ENCODE results near the gene MED25.

Gene MED25

DNA sequence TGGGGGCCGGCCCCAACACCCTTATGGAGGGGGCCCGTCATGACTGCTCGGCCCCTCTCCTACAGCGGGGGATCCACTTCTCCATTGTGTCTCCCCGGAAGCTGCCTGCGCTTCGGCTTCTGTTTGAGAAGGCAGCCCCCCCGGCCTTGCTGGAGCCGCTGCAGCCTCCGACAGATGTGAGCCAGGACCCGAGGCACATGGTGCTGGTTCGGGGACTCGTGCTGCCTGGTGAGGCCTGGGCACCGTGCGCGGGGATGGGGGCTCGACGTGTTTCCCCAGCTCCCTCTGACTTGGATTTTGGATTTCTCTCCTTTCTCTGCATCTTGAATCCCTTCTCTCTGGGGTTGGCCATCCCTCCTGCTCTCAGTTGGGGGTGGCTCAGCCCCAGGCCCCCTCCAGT, 11.6 kb downstream of the MED25 start:
- no peak for DNase-seq
- Histone ChIP-seq H3K36me3 (replicated peaks) (peaks cover 37% of the 10 kb centered on the region), H3K27me3 (replicated peaks) (no peaks in the 10 kb centered on the region), H3K27ac (no peak overlapping the region), H3K4me3 (ENCODE audit: low read depth, low read length) (no peak overlapping the region)
- in situ Hi-C loops (cut with HindIII; ENCODE audit: low pct_ligation_motif_present, low sequenced_read_pairs): no loop called here
- TF ChIP-seq, protein P1, sequence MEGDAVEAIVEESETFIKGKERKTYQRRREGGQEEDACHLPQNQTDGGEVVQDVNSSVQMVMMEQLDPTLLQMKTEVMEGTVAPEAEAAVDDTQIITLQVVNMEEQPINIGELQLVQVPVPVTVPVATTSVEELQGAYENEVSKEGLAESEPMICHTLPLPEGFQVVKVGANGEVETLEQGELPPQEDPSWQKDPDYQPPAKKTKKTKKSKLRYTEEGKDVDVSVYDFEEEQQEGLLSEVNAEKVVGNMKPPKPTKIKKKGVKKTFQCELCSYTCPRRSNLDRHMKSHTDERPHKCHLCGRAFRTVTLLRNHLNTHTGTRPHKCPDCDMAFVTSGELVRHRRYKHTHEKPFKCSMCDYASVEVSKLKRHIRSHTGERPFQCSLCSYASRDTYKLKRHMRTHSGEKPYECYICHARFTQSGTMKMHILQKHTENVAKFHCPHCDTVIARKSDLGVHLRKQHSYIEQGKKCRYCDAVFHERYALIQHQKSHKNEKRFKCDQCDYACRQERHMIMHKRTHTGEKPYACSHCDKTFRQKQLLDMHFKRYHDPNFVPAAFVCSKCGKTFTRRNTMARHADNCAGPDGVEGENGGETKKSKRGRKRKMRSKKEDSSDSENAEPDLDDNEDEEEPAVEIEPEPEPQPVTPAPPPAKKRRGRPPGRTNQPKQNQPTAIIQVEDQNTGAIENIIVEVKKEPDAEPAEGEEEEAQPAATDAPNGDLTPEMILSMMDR (IDR thresholded peaks at IDR 0.05; ENCODE audit: low read depth, low read length, missing control alignments): no peak

DNA sequence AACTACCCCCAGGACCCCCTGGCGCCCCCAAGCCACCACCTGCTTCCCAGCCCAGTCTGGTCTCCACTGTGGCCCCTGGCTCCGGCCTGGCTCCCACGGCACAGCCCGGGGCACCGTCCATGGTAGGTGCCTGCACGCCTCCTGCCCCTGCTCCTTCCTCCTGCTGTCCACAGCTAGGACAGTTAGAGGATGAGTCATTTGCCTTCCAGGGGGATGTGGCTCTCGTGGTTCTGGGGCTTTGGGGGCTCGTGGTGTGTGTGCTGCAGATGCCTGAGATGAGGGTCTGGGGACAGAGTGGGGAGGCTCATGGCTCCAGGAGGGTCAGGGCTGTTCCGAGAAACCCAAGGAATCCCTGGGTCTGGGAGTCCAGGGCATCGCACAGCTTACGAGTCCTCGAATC, 12.7 kb downstream of the MED25 start:
- Histone ChIP-seq H3K36me3 (replicated peaks) (peaks cover 47% of the 10 kb centered on the region), H3K27ac (no peak overlapping the region), H3K27me3 (replicated peaks) (no peaks in the 10 kb centered on the region), H3K4me3 (ENCODE audit: low read depth, low read length) (no peak overlapping the region)
- TF ChIP-seq, protein P1 (IDR thresholded peaks at IDR 0.05; ENCODE audit: low read depth, low read length, missing control alignments): no peak
- no peak for DNase-seq
- in situ Hi-C loops (cut with HindIII; ENCODE audit: low pct_ligation_motif_present, low sequenced_read_pairs): no loop called here

DNA sequence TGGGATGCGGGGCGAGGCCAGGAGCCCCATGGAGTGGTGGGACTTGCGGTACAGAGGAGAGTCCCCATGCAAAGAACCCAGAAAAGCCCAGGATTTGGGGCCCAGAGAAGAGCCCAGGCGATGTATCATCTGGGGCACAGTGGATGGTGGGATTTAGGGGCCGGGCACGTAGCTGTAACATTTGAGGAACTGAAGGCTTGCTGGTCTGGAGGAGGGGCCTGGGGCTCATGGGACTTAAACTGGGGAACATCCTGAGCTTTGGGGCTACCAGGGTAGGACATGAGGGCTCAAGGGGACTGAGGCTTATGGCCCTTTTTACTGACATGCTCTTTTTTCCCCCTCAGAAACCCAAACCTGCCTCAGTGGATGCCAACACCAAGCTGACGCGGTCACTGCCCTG, 13.5 kb downstream of the MED25 start:
- H3K27me3 ChIP-seq (replicated peaks): no peaks in the 10 kb centered on the region
- H3K4me3 ChIP-seq (ENCODE audit: low read depth, low read length): no peak overlapping the region
- in situ Hi-C loops (cut with HindIII; ENCODE audit: low pct_ligation_motif_present, low sequenced_read_pairs): no loop called here
- H3K36me3 ChIP-seq (replicated peaks): peaks cover 52% of the 10 kb centered on the region
- TF ChIP-seq, protein P1 (IDR thresholded peaks at IDR 0.05; ENCODE audit: low read depth, low read length, missing control alignments): no peak
- DNase-seq: no peak
- H3K27ac ChIP-seq: no peak overlapping the region

DNA sequence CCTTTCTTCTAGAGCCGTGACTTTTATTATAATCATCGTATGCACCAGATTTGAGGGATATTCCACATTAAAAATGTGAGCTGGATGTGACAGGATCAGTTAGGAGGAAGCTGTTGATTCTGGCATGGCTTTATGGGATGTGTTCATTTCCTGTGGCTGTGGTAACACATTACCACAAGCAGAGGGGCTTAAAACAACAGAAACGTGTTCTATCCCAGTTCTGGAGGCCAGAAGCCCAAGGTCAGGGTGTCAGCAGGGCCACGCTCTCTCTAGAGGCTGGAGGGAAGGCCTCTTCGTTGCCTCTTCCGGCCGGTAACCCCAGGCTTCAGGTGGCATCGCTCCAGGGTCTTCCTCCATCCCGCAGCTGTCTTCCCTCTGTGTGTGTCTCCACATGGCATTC, 14.5 kb downstream of the MED25 start:
- H3K27ac ChIP-seq: no peak overlapping the region
- in situ Hi-C loops (cut with HindIII; ENCODE audit: low pct_ligation_motif_present, low sequenced_read_pairs): no loop called here
- no peak overlapping the region for H3K4me3 ChIP-seq (ENCODE audit: low read depth, low read length)
- no peaks in the 10 kb centered on the region for H3K27me3 ChIP-seq (replicated peaks)
- peaks cover 56% of the 10 kb centered on the region for H3K36me3 ChIP-seq (replicated peaks)
- TF ChIP-seq, protein P1 (IDR thresholded peaks at IDR 0.05; ENCODE audit: low read depth, low read length, missing control alignments): no peak
- DNase-seq: no peak

DNA sequence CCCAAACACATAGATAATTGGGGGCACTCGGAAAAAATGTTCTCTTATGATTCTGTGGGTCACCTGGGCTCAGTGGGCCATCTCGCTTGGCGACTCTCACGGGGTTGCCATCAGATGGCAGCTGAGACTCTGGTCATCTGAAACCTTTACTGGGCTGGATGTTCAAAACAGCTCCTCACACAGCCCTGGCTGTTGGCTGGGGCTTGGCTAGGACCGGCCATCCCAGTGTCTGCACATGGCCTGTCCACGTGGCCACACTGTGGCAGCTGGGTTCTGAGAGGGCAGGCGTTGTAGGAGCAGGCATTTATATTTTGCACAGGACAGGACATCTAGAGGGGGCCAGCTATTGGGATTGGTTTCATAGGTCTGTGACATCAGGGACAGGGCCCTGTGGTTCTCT, 15.5 kb downstream of the MED25 start:
- Histone ChIP-seq H3K36me3 (replicated peaks) (peaks cover 64% of the 10 kb centered on the region), H3K27ac (no peak overlapping the region), H3K27me3 (replicated peaks) (no peaks in the 10 kb centered on the region), H3K4me3 (ENCODE audit: low read depth, low read length) (no peak overlapping the region)
- TF ChIP-seq, protein P1 (IDR thresholded peaks at IDR 0.05; ENCODE audit: low read depth, low read length, missing control alignments): no peak
- DNase-seq: no peak
- in situ Hi-C loops (cut with HindIII; ENCODE audit: low pct_ligation_motif_present, low sequenced_read_pairs): no loop called here

DNA sequence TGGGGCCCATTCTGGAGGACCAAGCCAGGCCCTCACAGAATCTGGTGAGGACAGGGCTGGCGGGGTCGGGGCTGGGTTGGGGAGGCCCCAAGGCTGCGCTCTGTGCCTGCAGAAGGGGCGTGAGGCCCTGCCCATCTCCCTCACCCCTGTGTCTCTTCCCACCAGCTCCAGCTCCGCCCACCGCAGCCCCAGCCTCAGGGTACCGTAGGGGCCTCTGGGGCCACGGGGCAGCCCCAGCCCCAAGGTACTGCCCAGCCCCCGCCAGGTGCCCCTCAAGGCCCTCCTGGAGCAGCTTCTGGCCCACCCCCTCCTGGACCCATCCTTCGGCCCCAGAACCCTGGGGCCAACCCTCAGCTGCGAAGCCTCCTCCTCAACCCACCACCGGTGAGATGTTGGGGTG, 17.5 kb downstream of the MED25 start:
- Histone ChIP-seq H3K36me3 (replicated peaks) (peaks cover 68% of the 10 kb centered on the region), H3K27ac (no peak overlapping the region), H3K4me3 (ENCODE audit: low read depth, low read length) (no peak overlapping the region), H3K27me3 (replicated peaks) (no peaks in the 10 kb centered on the region)
- TF ChIP-seq, protein P1 (IDR thresholded peaks at IDR 0.05; ENCODE audit: low read depth, low read length, missing control alignments): no peak
- no peak for DNase-seq
- in situ Hi-C loops (cut with HindIII; ENCODE audit: low pct_ligation_motif_present, low sequenced_read_pairs): no loop called here

All from brain microvascular endothelial cell (primary cell).